Subcutaneous adipose tissue (tissue), 4 donors: ENCODE data around the gene ADGRA1. TPM values are rescaled to one million over a fixed set of nuclear protein-coding genes. Genes with fewer than 3 reads are reported as not detected.

Experiments
- CTCF ChIP-seq: fragments of 450-650 bp; IDR thresholded peaks from one replicate; pipeline ENCODE4 v1.5.1; 2016; ENCODE audit warnings: low read depth, mild to moderate bottlenecking, control low read depth, antibody characterized with exemption, moderate library complexity
- total RNA-seq, 4 donors: library from RNA; depleted of rRNA; stranded (reverse); fragments of >200 nt; gene quantifications; one replicate each; pipeline ENCODE4 v1.1.0, GENCODE V29; 2016

ADGRA1 gene
- total RNA-seq, 4 donors from 2014 or later: 0.38 TPM; not detected in 3

- TF ChIP-seq CTCF: no peak
Measured at GRCh38 chr10:133166504-133166827, 78.7 kb downstream of the ADGRA1 start.

GRCh38 chr10:133166828-133167692 is 79.3 kb downstream of the ADGRA1 start:
- no peak for TF ChIP-seq CTCF

GRCh38 chr10:133167693-133168616 is 80.2 kb downstream of the ADGRA1 start:
- TF ChIP-seq CTCF: no peak

- no peak for TF ChIP-seq CTCF
Measured at GRCh38 chr10:133168617-133169031, 80.9 kb downstream of the ADGRA1 start.

- no peak for TF ChIP-seq CTCF
Measured at GRCh38 chr10:133169173-133169947, 81.6 kb downstream of the ADGRA1 start.

GRCh38 chr10:133170092-133170491 is 82.4 kb downstream of the ADGRA1 start:
- TF ChIP-seq CTCF: no peak
